NCI-H1694 (cell line): ENCODE results near the gene IDI2.
"Not testable (repeated sequence)": the region's sequence is repeated elsewhere in the genome, so short reads cannot be mapped to it uniquely, and the experiment has no call there.

Source experiments
- DNase-seq: peaks from one replicate; lab custom pipeline; 2025; lab: John Stamatoyannopoulos, UW

Gene IDI2

GRCh38 chr10:1025683-1026082 lies at the start of gene IDI2:
TSS of gene IDI2 (minus strand) at chr10:1025859. CDS start at chr10:1024723, 1,136 bp downstream.
- DNase-seq: no peak

GRCh38 chr10:1074748-1075308 lies 49.2 kb upstream of the IDI2 start:
- DNase-seq: no peak

- no peak for DNase-seq
Measured at GRCh38 chr10:1074052-1074747, 48.5 kb upstream of the IDI2 start.

- DNase-seq: no peak
Measured at GRCh38 chr10:1070919-1071318, 45.3 kb upstream of the IDI2 start.

- no peak for DNase-seq
Measured at GRCh38 chr10:1068380-1069361, 43.0 kb upstream of the IDI2 start.

- DNase-seq: not testable (repeated sequence)
Measured at GRCh38 chr10:1066734-1067133, 41.1 kb upstream of the IDI2 start.

GRCh38 chr10:1064964-1065247 lies 39.2 kb upstream of the IDI2 start:
- no peak for DNase-seq

- DNase-seq: no peak
Measured at GRCh38 chr10:1063232-1063865, 37.7 kb upstream of the IDI2 start.

GRCh38 chr10:1061930-1062774 lies 36.5 kb upstream of the IDI2 start:
- no peak for DNase-seq

GRCh38 chr10:1059902-1060301 lies 34.2 kb upstream of the IDI2 start:
- no peak for DNase-seq

- DNase-seq: no peak
Measured at GRCh38 chr10:1058017-1058416, 32.4 kb upstream of the IDI2 start.

- no peak for DNase-seq
Measured at GRCh38 chr10:1057106-1057657, 31.5 kb upstream of the IDI2 start.

GRCh38 chr10:1056326-1057105 lies 30.9 kb upstream of the IDI2 start, which contains the start of gene WDR37:
TSS of gene WDR37 (plus strand) at chr10:1056385. CDS start at chr10:1072156, 15,771 bp downstream.
- DNase-seq: peak; percentile 18

GRCh38 chr10:1054684-1055083 lies 29.0 kb upstream of the IDI2 start:
- no peak for DNase-seq

- no peak for DNase-seq
Measured at GRCh38 chr10:1050554-1050953, 24.9 kb upstream of the IDI2 start.

- no peak for DNase-seq
Measured at GRCh38 chr10:1050145-1050544, 24.5 kb upstream of the IDI2 start.

- no peak for DNase-seq
Measured at GRCh38 chr10:1049425-1049958, 23.8 kb upstream of the IDI2 start.

GRCh38 chr10:1048732-1049424 lies 23.2 kb upstream of the IDI2 start, which contains the start of gene IDI1:
TSS of gene IDI1 (minus strand) at chr10:1049119. CDS start at chr10:1049003, 116 bp downstream.
- peak; percentile 94 for DNase-seq

- no peak for DNase-seq
Measured at GRCh38 chr10:1048349-1048731, 22.7 kb upstream of the IDI2 start.
